Astrocyte of the hippocampus (primary cell): Measurements from ENCODE around the gene ITGA2.
"Not testable (repeated sequence)": the region's sequence is repeated elsewhere in the genome, so short reads cannot be mapped to it uniquely, and the experiment has no call there.

Experiments
- DNase-seq: peaks from one replicate; pipeline ENCODE4 v3.0.0; 2011; ENCODE audit warnings: low read depth, low spot score

Gene ITGA2

DNA sequence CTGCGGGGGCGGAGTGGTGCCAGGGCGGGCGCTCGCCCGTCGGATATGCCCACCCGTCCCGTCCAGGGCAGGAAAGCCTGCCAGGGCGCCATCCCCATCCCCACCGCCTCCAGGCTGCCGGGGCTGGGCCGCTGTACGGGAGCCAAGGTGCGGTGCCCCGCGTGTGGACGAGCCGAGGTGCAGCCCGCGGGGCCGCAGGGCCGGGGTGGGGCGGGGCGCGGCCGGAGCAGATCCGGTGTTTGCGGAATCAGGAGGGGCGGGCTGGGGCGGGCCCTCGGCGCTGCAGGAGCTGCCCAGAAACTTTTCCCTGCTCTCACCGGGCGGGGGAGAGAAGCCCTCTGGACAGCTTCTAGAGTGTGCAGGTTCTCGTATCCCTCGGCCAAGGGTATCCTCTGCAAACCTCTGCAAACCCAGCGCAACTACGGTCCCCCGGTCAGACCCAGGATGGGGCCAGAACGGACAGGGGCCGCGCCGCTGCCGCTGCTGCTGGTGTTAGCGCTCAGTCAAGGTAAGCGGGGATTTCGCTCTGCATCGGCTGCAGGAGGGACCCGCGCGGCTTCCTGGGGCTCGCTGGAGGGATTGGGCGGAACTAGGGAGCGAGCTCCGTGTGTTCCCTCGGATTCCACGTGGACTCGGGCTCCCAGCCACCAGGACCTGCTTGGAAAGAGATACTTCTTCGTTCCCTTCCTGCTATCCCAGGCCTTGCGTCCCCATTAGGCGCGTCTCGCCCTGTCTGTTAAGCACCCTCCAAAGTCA is at the start of gene ITGA2:
ITGA2 (plus strand) TSS at position 328 of the 756 bp plus-strand sequence; CDS start at position 445, 117 bp downstream.
- peak; percentile 78 for DNase-seq

DNA sequence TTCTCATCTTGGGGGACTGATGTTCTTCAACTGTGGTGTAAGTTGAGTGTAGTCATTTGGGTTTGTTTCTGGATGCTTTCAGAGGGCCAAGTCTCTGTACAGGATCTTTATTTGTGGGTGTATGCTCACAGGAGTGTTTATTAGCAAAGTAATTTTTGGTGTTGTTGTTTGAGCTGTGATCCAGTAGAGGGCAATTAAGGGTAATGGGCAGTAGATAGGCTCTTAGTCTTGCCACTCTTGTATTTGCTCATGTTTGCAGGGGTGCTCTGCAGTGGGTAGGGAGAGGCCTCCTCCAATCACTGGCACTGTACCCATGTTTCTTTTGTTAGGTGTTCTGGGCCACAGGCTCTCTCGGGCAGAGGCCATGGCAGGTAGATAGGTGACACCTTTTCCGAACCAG is 45.9 kb upstream of the ITGA2 start:
- DNase-seq: no peak

DNA sequence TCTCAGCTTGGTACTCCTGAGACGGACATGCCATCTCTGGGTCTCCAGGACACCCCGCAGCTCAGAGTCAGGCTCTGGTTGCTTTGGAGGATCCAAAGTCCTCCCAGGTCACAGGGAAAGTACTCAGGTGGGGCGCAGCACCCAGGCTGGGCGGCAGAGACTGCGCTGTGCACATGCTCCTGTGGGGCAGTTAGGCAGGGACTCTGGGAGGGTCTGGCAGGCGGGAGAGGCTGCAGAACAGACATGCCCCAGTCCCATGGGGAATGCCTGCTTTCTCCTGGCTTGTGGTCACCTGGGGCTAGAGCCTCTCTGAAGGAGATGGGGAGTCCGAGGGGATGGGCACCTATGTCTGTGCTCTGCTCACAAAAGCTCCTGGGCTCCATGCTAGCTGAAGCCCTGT is 45.3 kb upstream of the ITGA2 start:
- no peak for DNase-seq

DNA sequence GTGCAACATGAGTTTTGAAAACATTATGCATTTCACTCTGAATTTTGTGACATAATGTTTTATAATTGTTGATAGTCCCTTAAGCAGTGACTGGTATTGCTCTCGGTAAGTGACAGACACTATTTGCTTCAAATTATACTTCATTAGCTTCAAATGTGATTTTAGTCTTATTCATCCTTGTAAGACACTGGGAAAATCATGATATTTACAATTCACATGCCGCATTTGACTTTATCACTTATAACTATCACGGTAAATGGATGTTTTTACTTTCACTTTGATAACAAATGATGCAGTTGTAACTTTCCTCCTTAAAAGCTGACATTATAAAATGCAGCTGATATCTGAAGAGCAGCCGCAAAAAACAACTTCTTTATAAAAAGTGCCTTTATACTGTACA is 44.1 kb upstream of the ITGA2 start:
- DNase-seq: no peak

DNA sequence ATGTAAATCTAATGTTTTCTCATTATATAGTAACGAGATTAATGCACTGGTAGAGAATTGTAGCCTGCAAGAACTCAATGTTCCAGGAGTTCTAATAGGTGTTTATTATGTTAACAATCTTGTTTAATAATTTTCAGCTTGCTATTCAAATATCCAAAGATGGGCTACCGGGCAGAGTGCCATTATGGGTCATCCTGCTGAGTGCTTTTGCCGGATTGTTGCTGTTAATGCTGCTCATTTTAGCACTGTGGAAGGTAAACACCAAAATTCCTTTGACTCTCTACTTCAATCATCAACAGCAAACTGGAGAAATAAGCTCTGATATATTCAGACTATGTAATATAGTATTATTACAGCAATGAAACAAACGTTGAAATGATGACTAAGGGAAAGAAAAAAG is 41.9 kb upstream of the ITGA2 start:
- DNase-seq: no peak

DNA sequence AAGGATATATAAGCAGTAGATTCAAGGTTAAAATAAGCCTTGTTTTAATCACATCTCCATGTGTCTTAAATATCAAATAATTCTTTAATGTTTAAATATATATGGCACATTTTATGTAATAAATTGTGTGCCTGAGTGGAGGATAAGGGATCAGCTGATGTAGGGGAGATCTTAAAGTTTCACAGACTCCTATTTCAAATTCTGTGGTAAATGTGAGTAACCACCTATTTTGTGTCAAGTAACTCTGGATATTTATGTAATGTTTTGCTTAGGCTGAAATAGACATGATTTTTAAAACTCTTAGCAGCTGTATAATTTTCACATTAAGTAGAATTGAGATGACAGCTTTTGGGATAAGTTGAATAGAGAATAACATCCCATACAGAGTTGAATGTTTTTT is 41.3 kb upstream of the ITGA2 start:
- DNase-seq: no peak

DNA sequence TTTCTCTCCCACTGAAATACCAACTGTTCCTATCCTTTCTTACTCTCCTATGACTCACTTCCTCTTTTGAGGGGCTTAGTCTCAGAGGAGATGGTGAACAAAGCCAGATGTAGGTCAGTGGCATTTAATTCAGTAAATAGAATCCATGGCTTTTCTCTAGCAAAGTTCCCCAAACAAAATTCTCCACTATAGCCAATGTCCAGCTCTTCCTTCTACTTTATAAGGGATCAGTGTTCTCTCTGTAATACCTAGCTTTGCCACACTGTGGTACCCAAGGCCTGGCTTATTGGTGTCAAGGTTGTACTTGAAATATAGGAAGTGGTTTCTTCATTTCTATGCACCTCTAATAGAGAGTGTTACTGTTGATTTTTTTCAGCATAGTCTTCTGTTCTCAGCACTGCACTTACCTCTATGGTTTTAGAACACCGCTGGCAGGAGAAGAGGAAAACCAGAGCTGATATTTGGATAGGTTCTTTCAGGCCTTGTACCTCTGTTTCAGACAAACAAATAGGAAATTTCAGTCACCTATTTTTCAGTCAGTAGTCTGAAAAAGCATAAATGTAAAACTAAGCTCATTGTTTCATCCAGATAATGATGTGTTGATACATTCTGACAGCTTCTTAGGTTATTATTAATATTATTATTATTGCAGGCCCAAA is 40.6 kb upstream of the ITGA2 start:
- peak; percentile 86 for DNase-seq

DNA sequence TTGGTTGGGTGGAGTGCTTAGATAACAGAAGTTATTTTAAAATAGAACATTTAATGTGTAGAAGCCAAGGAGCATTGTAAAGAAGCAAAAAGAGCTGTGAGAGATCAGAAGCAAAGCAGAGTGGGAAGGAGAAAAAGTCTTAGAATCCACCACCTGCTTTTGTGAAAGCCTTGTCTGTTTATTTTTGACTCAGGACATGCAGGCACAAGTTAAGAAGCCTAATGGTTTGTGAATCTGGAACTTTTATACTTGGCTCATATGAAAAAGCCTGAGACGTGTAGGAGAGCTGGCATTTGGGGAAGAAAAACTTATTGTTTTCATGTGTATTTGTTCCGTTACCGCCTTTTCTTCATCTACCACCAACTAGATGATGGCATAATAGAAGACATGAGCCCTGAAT is 38.5 kb upstream of the ITGA2 start:
- DNase-seq: no peak

DNA sequence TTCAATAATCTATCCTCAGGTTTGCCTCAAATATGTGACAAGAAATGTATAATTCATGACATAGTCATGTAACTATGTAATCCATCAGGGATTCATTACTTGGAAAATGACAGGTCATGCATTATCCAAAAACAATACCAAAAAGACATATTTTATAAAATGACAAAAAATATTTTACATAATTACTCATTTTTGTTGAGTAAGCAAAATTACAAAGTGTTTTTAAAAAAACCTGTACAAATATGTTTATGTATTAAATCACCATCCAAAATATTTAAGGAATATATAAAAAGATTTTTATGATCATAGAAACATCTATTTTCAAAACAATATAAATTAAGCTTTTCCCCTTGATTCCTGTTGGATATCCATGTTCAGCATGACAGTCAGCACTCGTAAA is 36.7 kb upstream of the ITGA2 start:
- no peak for DNase-seq

DNA sequence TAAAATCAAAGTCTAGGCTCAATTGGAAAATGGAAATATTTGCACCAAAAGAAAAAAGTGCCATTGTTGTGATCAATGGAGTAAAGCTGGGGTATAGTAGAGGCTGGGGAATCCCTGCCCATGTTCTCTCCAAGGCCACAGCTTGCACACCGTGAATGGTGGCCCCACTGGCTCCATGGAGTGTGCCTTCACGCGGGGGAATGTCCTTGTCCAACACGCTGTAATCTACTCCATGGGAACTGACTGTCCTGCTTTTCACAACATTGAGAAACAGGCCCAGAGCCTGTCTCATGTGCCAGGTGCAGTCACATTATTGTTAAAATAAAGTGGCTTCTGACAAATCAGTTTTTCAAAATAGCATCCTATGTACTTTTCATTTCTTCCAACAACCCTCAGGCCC is 33.1 kb upstream of the ITGA2 start:
- no peak for DNase-seq

DNA sequence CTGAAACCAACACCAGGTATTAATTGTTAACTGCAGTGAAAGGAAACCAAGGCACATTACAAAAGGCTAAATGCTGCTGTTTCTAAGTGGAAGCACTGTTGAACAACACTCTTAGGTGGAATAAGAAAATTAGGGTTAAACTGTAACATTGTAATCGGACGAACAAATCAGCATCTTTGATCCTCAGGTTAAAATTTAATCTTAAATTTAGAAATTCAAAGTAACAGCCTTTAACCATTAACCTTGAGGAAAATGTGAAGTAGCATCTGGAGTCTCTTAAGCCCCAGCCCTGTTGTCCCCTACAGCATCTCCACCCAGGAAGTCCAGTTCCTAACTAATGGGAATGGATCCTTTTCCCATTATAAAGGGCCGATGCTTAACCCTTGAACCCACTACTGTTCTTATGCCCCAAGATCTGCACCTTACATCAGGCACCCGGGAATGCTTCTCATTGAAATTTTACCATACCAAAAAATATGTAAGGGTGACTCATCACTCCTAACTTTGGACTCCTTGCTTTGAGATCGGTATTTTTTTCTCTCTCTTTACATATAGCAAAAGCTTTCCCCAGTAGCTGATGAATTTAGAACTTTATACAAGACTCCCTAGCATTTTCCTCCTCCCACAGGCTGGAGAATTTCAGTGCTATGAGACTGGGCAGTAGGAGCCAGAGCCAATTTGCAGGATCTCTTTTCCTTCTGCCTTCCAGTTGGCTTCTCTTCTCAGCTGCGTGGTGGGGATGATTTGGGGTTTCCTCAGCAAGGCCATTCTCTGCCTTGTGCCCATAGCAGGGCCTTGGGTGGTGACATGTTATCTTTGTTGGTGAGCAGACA is 32.0 kb upstream of the ITGA2 start:
- no peak for DNase-seq

DNA sequence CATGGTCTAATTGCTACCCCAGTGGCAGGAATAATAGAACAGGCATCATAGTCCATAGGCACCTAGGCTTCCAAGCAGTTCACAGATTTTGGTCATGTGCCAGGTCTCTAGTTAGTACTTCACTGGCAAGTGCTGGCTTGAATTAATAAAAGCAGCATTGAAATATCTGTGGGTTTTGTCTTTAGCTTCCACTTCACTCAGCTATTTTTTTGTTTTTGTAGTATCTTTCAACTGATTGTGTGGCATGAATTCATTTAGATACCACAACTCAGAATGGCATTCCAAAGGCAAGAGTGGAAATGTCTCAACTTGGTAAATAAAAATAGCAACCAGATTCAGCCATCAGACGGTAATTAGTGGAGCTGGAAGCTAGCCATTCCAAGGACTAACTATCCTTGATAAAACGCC is 27.9 kb upstream of the ITGA2 start:
- peak; percentile 88 for DNase-seq

DNA sequence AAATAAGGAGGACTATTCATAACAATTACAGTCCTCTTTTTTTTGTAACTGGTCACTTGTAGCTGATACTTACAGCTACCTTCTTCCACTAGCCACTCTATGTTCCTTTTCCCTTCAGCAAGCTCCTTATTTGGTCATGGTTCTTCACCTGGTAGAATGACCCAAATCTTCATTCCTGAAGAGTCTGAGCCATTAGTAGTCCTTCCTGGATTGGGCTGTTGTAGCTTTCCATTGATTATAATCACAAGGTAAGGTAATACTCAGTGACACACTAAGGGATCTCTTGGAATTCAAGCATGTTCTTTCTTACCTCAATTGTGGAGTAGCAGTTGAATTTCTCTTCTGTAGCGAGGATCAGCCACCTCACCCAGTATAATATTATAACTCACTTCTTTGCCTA is 25.5 kb upstream of the ITGA2 start:
- DNase-seq: no peak

DNA sequence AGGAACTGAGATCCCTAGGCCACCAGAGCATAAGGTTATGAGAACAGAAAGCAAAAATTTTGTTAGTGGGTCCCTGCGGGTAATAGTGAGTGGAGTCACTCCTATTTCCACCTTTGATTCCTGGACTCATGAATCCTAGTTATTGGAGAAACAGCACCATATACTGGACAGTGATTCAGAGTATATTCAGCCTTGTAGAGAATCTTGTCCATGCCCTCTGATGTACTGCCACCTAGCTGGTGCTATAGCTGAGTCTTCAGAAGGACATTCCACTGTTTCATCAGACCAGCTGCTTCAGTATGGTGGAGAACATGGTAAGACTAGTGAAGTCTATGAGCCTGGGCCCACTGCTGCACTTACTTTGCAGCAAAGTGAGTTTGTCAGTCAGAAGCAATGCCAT is 25.0 kb upstream of the ITGA2 start:
- DNase-seq: no peak

DNA sequence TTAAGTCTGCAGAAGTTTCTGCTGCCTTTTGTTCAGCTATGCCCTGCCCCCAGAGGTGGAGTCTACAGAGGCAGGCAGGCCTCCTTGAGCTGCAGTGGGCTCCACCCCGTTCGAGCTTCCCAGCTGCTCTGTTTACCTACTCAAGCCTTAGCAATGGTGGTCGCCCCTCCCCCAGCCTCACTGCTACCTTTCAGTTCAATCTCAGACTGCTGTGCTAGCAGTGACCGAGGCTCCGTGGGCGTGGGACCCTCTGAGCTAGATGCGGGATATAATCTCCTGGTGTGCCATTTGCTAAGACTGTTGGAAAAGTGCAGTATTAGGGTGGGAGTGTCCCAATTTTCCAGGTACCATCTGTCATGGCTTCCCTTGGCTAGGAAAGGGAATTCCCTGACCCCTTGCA is 13.0 kb upstream of the ITGA2 start:
- DNase-seq: not testable (repeated sequence)

DNA sequence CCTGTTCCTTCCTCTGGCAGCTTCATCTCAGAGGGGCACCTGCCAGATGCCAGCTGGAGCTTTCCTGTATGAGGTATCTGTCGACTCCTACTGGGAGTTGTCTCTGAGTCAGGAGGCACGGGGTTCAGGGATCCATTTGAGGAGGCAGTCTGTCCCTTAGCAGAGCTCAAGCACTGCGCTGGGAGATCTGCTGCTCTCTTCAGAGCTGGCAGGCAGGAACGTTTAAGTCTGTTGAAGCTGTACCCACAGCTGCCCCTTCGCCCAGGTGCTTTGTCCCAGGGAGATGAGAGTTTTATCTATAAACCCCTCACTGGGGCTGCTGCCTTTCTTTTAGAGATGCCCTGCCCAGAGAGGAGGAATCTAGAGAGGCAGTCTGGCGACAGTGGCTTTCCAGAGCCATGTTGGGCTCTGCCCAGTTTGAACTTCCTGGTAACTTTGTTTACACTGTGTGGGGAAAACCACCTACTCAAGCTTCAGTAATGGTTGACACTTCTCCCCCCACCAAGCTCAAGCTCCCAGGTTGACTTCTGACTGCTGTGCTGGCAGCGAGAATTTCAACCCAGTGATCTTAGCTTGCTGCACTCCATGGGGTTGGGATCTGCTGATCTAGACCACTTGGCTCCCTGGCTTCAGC is 11.8 kb upstream of the ITGA2 start:
- DNase-seq: no peak

DNA sequence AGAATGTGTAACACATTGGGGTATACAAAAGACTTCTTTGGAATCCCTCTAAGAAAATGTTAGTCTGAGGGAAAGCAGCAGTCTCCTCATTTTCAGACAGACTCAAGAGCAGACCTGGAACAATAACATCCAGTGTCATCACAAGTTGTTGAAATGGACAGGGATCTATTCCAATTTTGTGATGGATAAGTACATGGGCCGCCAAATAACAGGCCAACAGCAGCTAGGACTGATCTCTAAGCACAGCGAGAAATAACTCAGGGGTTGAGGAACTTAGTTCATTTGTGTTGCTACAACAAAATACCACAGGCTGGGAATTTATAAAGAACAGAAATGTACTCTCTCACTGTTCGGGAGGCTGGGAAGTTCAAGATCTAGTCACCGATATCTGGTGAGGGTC is 7.6 kb upstream of the ITGA2 start:
- DNase-seq: no peak

DNA sequence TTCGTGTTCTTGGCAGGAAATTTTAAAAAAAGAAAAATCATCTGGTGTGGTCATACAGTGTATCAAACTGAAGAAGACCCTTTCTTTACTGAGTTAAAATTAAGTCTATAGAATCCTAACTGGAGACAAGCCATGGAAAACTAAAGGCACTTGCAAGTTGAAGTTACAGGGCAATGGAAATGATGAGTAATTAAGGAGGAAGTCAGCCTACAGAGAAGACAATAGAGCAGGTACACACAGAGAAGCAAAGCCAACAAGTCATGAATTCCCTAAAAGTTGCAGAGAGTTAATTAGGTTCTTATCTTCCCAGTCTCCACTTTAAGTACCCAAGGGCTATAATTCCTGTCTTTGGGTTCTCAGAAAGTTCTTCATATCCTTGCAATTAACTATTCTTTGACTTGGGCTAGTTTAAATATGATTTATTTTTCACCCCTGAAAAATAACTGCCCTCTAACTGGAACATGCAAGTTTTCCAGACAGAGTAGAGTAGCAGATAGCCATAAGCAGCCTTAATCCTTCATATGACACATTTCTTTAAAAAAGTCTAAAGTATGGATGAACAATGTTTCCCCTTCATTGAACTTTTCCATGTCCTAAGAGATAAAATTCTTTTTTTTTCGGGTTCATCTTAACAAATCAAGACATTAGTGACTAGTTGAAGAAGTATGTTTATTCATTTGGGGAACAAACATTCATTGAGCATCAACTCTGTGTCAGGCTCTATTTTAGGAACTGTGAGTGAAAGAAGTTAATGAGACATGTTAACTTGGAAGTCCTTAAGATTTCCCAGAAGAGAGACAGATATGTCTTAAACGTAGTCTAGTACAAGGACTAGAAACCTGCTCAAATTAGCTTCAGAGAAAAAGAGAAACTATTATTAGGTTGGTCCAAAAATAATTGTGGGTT is 5.2 kb upstream of the ITGA2 start:
- DNase-seq: no peak

DNA sequence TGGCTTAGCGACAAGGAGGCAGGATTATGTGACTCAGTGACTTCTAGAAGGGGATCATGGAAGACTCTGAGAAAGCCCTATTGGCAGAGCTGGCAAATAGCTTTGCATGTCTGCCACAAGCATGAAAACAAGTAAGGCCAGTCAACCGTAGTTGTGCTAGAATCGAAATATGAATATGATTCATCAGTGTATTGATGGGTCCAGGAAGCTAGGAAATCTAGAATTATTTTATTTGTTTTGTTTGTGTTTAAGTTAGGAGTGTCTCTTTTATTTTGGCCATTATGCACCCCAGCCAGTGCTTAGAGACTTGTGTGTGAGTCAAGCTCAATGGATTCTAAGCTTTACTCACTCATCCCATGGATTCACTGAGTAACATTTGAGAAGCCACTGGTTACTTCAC is 3.8 kb upstream of the ITGA2 start:
- DNase-seq: no peak

DNA sequence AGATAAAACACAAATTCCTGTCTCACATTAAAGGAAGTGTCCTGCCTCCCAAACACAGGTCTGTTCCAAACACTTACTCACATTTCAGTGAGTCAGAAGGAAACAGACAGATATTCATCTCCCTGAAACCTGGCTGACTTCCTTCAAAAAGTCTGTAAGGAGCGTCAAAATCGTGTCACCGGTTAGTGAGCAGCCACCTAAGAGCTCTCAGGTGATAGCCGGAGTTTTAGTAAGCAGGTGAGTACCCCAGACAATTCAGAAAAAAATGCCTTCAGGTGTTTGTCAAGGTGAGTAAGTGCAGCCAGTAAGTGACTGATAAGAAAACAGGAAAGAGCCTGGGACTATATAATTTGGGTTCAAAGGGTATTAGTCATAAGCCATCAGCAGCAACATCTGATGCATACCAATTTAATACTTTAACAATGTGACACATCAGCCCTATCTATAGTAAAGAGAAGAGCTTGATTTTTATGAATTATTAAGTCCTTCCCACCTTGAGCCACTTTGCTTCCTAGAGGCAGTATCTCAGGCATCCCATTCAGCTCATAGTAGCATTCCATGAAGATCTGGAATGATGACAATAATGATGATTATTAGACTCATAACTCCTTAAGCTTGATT is 1.3 kb upstream of the ITGA2 start:
- DNase-seq: peak; percentile 49
